GM18519 (cell line): ENCODE data around the gene NLGN4X.

Experiments used
- ATAC-seq: cut with Tn5 transposase; IDR thresholded peaks from one replicate; pipeline ENCODE4 v1.9.1; 2021; ENCODE audit warnings: mild to moderate bottlenecking, moderate library complexity; ENCODE audit not compliant: unreplicated experiment, low FRiP score

Gene NLGN4X

GRCh38 chrX:6163721-6164120 is 64.9 kb downstream of the NLGN4X start:
- no peak for ATAC-seq

- no peak for ATAC-seq
These were observed 69.2 kb downstream of the NLGN4X start for GRCh38 chrX:6159468-6159867.

DNA sequence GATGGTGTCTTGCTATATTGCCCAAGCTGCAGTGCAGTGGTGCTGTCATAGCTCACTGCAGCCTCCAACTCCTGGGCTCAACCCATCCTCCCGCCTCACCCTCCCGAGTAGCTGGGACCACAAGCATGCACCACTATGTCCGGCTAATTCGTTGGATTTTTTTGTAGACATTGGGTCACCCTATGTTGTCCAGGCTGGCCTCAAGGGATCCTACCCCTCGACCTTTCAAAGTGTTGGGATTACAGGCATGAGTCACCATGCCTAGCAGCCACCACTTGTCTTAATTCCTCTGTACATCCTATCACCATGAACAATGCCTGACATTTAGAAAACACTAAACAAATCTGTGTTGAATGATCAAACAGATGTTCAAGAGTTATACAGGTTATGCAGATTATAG is 76.7 kb downstream of the NLGN4X start:
- no peak for ATAC-seq

DNA sequence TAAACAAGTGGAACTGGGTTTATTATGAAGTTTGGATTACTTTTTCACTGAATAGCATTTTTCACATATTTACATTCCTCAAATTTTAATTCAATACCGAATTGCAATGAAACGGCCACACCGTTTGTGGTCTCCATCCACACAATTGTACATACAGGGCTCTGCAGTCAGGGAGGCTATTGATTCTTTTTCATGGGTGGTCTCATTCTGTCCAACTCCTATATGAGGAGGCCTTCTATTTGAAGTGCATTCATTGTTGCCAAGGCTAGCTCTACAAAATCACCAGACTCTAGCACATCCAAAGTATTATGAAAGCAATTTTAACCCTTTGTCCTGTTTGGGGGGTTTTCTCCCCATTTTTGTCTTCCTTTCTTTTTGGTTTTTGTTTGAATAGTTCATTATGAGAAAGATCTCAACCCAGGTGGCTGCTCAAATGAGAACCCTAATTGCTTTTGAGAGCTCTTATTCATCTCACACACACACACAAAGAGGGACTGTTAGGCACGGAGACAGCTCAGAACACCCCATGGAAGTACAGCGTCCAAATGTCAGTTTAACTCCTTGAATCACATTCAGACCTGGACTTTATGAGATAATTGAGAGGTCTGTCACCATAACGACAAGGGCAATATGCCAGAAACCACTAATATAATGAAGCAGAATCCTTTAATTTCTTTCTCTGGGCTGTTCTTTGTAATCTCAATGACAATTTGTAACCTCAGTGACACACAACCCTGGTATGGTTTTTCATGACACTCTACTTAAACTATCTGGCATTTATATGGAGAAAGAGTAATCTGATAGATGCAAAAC is 79.4 kb downstream of the NLGN4X start:
- no peak for ATAC-seq

DNA sequence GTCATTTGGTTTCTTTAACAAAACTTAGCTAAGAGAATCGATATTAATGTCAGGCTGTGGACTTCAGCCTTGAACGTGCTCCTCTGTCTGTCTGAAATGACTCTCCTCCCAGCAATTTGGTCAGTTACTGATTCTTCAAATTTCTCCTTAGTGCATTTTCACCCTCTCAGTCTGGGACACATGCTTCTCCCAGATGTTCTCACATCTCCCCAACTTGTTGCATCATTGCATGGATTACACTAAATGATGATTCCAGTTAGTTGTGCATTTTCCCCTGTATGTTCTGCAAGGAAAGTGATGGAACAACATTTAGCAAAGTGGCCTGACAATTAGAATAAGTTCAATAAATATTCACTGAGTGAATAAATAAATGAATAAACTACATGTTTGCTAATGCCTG is 94.4 kb downstream of the NLGN4X start:
- no peak for ATAC-seq

DNA sequence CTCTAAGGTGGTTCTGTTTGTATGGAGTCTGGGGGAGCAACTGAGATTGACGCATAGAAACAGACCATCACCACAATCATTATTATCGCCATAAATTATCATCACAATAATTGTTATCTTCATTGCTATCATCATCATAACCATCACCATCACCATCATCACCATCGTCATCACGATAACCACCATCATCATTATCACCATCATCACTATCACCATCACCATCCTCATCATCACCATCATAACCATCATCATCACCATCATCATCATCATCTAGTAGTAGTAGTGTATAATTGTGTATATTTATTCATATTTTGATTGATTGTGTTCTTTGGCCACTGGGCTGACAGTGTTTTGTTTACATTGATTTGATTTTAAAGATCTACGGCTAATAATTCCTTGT is 95.7 kb downstream of the NLGN4X start:
- no peak for ATAC-seq

- ATAC-seq, result no peak
These were observed 97.4 kb downstream of the NLGN4X start for GRCh38 chrX:6131287-6131686.

DNA sequence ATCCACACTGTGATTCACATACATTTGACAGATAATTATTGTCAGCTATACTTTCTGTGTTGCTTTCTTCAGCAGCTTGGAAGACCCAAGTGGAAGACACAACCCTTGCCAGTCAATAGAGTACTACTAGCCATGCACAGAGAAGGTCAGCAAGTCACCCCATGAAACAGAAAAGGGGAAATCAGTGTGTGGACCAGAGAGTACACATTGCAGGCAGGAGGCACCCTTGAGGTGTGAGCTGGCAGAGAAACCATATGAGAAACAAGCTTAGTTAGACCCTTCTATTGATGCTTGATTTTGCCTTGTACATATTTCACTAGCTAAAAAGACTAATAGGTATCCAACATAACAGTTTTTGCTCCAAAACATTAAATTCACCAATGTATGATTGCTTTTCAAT is 99.5 kb downstream of the NLGN4X start:
- no peak for ATAC-seq

DNA sequence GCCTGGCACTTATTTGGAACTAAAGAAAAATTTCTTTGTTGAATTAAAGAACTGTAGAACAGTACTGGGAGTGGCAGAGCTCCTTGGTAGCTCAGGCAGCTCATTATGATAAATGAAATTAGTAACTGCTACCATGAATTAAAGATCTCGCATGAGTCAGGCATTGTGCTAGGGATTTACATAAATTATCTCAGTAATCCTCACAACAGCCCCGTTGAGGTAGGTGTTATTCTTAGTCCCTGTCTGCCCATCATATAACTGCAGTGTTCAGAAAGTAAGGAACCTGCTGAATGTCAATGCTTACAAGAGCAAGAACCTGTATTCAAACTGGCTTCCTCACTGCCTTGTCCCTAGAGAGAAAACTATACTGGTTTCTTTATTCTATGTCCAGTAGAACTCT is 108.3 kb downstream of the NLGN4X start:
- ATAC-seq, result no peak

- ATAC-seq, result no peak
These were observed 133.2 kb downstream of the NLGN4X start for GRCh38 chrX:6095469-6095868.

DNA sequence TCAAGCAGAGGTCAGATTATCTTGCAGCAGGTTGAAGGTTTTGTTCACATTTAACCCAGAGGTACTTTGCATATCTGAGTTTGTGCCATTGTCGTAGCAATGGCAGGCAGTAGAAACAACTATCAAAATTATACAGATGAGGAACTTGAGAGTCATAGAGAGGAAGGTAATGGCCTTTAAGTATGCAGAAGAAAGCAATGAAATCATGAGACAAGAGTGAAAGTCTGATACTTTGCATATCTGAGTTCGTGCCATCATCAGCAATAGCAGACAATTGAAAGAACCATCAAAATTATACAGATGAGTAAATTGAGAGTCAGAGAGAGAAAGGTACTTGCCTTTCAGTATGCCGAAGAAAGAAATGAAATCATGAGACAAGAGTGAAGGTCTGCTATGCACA is 154.1 kb downstream of the NLGN4X start:
- ATAC-seq, result no peak

DNA sequence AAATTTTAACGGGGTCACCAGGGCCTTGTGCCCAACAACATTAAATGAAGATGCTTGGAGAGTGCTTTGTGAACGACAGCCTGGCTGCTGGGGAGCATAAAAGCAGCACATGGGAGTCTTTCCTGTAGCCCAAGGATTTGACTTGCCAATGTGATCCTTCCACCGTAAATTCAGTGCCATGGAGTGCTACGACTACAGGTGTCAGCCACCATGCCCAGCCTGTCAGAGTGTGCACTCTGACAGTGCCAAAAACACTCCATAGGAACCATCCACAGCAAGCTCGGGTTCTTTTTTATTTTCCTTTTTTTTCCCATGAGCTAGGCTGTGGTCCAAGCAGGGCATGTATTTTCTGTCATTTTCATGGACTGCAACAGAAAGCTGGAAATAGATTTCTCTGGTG is 156.9 kb downstream of the NLGN4X start:
- no peak for ATAC-seq

GRCh38 chrX:6067600-6067999 is 161.1 kb downstream of the NLGN4X start:
- no peak for ATAC-seq

DNA sequence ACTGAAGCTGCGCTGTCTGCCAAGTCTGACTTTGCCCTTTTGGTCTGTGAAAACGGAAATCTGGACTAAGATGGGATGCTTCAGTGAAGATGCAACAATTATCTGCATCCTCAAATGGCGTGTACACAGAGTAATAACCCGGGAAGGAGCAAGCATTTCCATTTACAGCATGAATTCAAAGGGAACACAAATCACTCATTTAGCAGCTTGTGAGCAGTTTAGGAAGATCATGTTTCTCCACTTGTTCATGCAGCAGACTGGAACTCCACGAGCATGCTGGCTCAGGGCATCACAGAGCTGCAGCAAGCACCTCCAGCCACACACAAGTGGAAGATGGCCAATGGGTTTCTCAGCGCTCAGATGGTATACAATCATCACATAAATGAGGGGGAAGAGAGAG is 175.5 kb downstream of the NLGN4X start:
- ATAC-seq, result no peak

- no peak for ATAC-seq
These were observed 176.4 kb downstream of the NLGN4X start for GRCh38 chrX:6052111-6052745.

DNA sequence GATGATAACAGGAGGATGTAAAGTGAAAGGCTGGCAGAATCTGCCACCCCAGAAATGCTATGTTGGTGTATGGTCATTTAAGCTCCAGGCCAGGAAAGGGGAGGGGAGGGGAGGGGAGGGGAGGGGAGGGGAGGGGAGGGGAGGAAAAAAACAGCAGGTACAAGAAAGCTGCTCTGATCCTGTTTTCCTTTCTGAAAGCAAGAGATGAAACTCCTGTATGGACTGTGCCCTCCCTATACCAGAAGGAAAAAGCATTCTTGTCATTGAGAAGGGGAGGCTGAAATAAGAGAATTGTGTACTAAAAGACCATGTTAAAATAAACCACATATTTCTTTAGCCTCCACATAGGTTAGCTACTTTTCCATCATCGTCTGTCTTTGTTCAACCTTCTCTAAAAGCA is 179.5 kb downstream of the NLGN4X start:
- no peak for ATAC-seq

DNA sequence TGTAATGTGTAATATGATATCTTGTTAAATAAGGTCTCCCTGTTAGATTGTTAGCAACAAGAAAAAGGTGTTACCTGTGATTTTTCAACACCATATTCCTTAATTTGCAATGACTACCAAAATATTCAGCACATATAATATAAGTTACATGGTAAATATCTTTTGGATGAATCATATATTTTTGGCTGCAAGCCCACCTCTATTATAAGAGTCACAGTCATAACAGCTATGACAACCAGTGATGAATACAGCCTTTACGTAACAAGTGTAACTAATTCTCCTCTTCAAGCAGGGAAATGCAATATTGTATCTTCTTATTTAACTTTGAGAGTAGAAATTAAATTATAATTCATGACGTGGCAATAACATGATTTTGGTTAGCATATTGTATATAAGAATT is 187.0 kb downstream of the NLGN4X start:
- ATAC-seq, result no peak

- no peak for ATAC-seq
These were observed 199.7 kb downstream of the NLGN4X start for GRCh38 chrX:6029014-6029413.

DNA sequence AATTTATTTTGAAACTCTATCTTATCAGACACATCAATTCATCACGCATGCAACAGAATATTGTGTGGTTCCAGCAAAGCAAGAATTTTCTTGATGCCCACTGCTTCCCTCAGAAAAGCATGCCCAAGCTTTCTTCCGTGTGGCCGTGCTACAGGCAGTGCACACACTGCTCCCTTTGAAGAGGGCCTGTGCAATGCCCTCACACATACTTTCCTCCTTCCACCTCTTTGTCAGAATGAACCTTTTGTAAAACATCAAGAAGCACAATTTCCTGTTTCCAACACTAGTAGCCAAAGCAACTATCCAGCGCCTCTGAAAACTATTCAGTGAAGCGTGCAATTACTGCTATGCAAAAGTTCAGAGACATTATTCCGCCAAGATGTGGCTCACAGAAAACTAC is 201.7 kb downstream of the NLGN4X start:
- no peak for ATAC-seq

DNA sequence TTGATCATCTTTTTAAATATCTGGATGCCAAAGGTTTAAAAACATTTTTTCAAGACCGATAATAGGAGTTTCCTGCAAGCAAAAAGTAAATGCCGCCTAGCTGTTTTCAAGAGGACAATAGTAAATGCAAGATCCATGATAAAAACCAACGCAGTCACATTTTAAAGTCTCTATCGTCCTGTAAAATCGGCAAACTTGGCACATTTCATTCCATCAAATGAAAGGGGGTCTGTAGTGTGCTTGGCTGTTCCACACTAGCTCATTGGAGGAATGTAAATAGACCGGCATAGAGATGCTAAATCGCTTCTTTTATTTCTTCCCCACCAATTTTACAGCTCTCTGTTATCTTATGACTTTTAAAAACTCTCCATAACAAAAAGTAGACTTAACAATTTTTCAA is 202.2 kb downstream of the NLGN4X start:
- no peak for ATAC-seq

GRCh38 chrX:6024204-6024603 is 204.5 kb downstream of the NLGN4X start:
- ATAC-seq, result no peak
